Caco-2 (cell line): ENCODE measurements around the gene JPH3. TPM values are rescaled to one million over a fixed set of nuclear protein-coding genes. Genes with fewer than 3 reads are reported as not detected.

Experiments
- BruUV-seq: library from RNA; stranded (reverse); fragments of 400-500 nt; replicated peaks from 2 replicates; lab custom pipeline; 2021; lab: Mats Ljungman, UMichigan
- CTCF ChIA-PET: fragments of 300-600 bp; sonication (Branson Sonifier 250); formaldehyde crosslinking; loops from one replicate; lab custom pipeline; 2022; ENCODE audit warnings: antibody characterized with exemption; lab: Charles Lee
- POLR2A ChIA-PET: fragments of 300-600 bp; sonication (Branson Sonifier 250); formaldehyde crosslinking; loops from one replicate; lab custom pipeline; 2022; ENCODE audit warnings: antibody characterized with exemption; lab: Charles Lee
- DNase-seq, 2 experiments: peaks; one replicate each; pipeline versions ENCODE4 v3.0.0 to v3.0.0-alpha.2; 2020 to 2022
- H3K27me3 ChIP-seq: replicated peaks from 2 replicates; pipeline ENCODE4 v1.6.0; 2011; ENCODE audit warnings: low read length; ENCODE audit not compliant: control insufficient read depth, insufficient read depth
- H3K36me3 ChIP-seq: 2 replicates; pipeline ENCODE4 v1.5.1; 2011; ENCODE audit warnings: low read length; ENCODE audit not compliant: control insufficient read depth, insufficient read depth
- H3K4me1 ChIP-seq: fragments of 250-450 bp; sonication (Bioruptor Pico); 2 replicates; pipeline ENCODE4 v1.5.1; 2020; ENCODE audit warnings: mild to moderate bottlenecking
- H3K4me3 ChIP-seq: 2 replicates; pipeline ENCODE4 v1.5.1; 2011; ENCODE audit warnings: low read depth, mild to moderate bottlenecking, control low read depth, low read length
- H3K9me3 ChIP-seq: fragments of 250-450 bp; sonication (Bioruptor Pico); 2 replicates; pipeline ENCODE4 v1.5.1; 2020; ENCODE audit warnings: mild to moderate bottlenecking, moderate library complexity
- H3K27ac Mint-ChIP-seq: one replicate; pipeline ENCODE4 v1.8.0; 2022; ENCODE audit warnings: mixed read lengths; ENCODE audit not compliant: unreplicated experiment
- H3K27me3 Mint-ChIP-seq: one replicate; pipeline ENCODE4 v1.8.0; 2022; ENCODE audit warnings: mixed read lengths; ENCODE audit not compliant: insufficient read depth, unreplicated experiment
- H3K36me3 Mint-ChIP-seq: one replicate; pipeline ENCODE4 v1.8.0; 2022; ENCODE audit warnings: mild to moderate bottlenecking, mixed read lengths; ENCODE audit not compliant: insufficient read depth, unreplicated experiment
- H3K4me1 Mint-ChIP-seq: one replicate; pipeline ENCODE4 v1.8.0; 2022; ENCODE audit warnings: low read depth, mixed read lengths; ENCODE audit not compliant: unreplicated experiment
- H3K4me3 Mint-ChIP-seq: one replicate; pipeline ENCODE4 v1.8.0; 2022; ENCODE audit warnings: mild to moderate bottlenecking, moderate library complexity, mixed read lengths; ENCODE audit not compliant: unreplicated experiment
- H3K9me3 Mint-ChIP-seq: one replicate; pipeline ENCODE4 v1.8.0; 2022; ENCODE audit warnings: mixed read lengths; ENCODE audit not compliant: unreplicated experiment
- intact Hi-C: fragments of 100-400 bp; cut with micrococcal nuclease; formaldehyde crosslinking; loops from one replicate; pipeline ENCODE4 v1.10.0; 2022; ENCODE audit not compliant: unreplicated experiment
- total RNA-seq: library from RNA; stranded (reverse); gene quantifications from 2 replicates; pipeline ENCODE4 v1.2.3, GENCODE V29; 2022
- TF ChIP-seq, protein P1 (sequence below), 2 experiments: fragments of 200-600 bp in 1 of 2; IDR thresholded peaks; 1 replicate in 1 of 2; 2 replicates in 1 of 2; pipeline versions ENCODE4 v1.5.1 to v1.8.0; 2011 to 2022; ENCODE audit warnings: antibody characterized with exemption in 1 of 2, control low read depth in 1 of 2, inconsistent platforms in 1 of 2, low read depth in 1 of 2, low read length in 1 of 2, mild to moderate bottlenecking in 1 of 2, moderate library complexity in 1 of 2; ENCODE audit not compliant: insufficient read depth in 1 of 2, severe bottlenecking in 1 of 2, unreplicated experiment in 1 of 2

The JPH3 gene
- total RNA-seq, 1 experiment from 2014 or later, result 4.8 TPM

DNA sequence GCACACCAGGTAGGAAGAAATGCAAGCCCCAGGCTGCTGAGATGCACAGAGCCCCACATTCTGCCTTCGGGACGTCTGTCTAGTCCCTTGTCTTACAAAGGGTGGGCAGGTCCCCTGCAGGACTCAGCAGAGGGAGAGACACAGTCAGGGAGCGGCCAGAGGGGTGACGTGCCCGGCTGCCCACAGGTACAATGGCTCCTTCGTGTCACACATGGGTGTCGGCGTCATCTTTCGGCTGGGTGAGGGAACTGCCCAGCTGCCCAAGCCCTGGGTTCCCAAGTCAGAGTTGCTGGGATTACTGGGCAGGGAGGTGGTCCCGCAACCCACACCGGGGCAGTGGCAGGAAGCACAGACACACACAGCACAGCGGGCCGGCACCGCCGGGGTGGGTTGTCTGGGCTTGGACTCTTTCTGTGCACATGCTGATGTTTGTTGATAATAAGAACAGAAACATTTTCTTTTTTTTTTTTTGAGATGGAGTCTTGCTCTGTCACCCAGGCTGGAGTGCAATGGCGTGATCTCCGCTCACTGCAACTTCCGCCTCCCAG is 80.6 kb downstream of the JPH3 start:
- Histone ChIP-seq H3K4me3 (no peak overlapping the region), H3K9me3 (no peaks in the 10 kb centered on the region), H3K27me3 (no peaks in the 10 kb centered on the region), H3K4me1 (no peaks in the 10 kb centered on the region), H3K36me3 (no peaks in the 10 kb centered on the region)
- Mint-ChIP-seq H3K9me3 (no peaks in the 10 kb centered on the region), H3K4me3 (no peak overlapping the region), H3K27me3 (peaks cover 4% of the 10 kb centered on the region), H3K36me3 (no peaks in the 10 kb centered on the region), H3K27ac (no peak overlapping the region), H3K4me1 (no peaks in the 10 kb centered on the region)
- no TSS peak for BruUV-seq
- no peak for DNase-seq
- CTCF ChIA-PET, result no interaction called here
- intact Hi-C loops, result no loop called here
- POLR2A ChIA-PET, result no interaction called here
- TF ChIP-seq, protein P1, sequence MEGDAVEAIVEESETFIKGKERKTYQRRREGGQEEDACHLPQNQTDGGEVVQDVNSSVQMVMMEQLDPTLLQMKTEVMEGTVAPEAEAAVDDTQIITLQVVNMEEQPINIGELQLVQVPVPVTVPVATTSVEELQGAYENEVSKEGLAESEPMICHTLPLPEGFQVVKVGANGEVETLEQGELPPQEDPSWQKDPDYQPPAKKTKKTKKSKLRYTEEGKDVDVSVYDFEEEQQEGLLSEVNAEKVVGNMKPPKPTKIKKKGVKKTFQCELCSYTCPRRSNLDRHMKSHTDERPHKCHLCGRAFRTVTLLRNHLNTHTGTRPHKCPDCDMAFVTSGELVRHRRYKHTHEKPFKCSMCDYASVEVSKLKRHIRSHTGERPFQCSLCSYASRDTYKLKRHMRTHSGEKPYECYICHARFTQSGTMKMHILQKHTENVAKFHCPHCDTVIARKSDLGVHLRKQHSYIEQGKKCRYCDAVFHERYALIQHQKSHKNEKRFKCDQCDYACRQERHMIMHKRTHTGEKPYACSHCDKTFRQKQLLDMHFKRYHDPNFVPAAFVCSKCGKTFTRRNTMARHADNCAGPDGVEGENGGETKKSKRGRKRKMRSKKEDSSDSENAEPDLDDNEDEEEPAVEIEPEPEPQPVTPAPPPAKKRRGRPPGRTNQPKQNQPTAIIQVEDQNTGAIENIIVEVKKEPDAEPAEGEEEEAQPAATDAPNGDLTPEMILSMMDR (IDR thresholded peaks at IDR 0.05; ENCODE audit: insufficient read depth in 1 of 2, low read depth in 1 of 2, low read length in 1 of 2, severe bottlenecking in 1 of 2, unreplicated experiment in 1 of 2), result no peak

DNA sequence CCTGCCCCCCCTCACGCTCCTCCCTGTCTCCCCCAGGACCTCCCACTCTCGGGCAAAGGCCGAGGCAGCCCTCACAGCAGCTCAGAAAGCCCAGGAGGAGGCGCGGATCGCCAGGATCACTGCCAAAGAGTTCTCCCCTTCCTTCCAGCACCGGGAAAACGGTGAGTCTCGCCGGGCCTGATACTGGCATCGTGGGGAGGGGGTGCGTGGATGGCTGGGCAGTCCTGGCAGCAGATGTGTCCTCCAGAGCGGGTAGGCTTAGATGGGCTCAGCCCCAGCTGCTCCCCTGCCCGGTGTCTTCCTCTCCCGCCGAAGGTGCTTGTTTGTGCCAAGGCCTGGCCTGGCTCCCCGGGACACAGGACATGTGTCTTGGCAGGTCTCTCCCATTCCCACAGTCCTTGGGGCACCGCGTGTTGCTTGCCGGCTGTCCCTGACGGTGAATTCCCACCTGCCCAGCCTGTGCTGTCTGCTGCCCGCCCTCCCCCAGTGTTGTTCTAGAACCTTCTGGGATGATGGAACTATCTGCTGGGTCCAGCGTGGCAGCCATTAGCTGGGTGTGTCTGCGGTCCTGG is 81.9 kb downstream of the JPH3 start:
- Mint-ChIP-seq H3K27me3 (peaks cover 4% of the 10 kb centered on the region), H3K27ac (no peak overlapping the region), H3K4me3 (no peak overlapping the region), H3K36me3 (no peaks in the 10 kb centered on the region), H3K9me3 (no peaks in the 10 kb centered on the region), H3K4me1 (no peaks in the 10 kb centered on the region)
- no peaks in the 10 kb centered on the region for H3K9me3 ChIP-seq
- ChIA-PET POLR2A (no interaction called here), CTCF (no interaction called here)
- BruUV-seq, result no TSS peak
- TF ChIP-seq, protein P1 (IDR thresholded peaks at IDR 0.05; ENCODE audit: insufficient read depth in 1 of 2, low read depth in 1 of 2, low read length in 1 of 2, severe bottlenecking in 1 of 2, unreplicated experiment in 1 of 2), result no peak
- H3K4me3 ChIP-seq, result no peak overlapping the region
- H3K36me3 ChIP-seq, result no peaks in the 10 kb centered on the region
- intact Hi-C loops, result no loop called here
- H3K27me3 ChIP-seq, result no peaks in the 10 kb centered on the region; the same call in 1 of the 2 replicates
- no peaks in the 10 kb centered on the region for H3K4me1 ChIP-seq
- DNase-seq, result no peak

DNA sequence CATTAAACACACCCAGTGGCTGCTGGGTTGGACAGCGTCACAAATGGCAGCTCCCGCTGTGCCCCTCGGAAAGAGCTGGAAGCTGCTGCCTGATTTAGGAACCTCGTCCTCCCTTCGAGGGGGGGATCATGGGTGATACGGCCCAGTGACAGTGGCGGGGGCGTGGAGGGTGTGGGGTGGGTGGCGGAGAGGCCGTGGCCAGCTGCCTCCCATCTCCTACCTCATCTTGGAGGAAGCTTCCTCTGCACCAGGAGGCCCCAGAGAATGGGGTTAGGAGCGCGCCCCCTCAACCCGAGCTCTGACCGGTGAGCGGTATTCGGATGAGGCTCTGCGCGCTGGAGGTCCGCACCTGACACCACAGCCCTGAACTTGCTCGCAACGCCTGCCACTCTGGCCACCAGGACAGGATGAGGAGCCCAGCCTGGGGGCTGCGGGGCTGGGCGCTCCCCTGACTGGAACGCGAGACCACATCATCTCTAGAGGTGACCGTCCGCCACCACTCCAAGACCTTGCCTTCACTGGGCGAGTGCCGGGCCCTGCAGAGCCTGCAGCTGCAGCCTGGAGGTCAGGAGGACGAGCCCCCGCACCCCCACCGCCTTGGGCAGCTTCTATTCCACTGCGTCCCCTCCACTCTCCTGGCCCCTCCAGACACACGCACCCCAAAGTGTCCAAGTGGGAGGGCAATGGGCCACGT is 82.5 kb downstream of the JPH3 start:
- Histone ChIP-seq H3K9me3 (no peaks in the 10 kb centered on the region), H3K27me3 (no peaks in the 10 kb centered on the region; the same call in 1 of the 2 replicates), H3K36me3 (no peaks in the 10 kb centered on the region), H3K4me1 (no peaks in the 10 kb centered on the region), H3K4me3 (no peak overlapping the region)
- ChIA-PET POLR2A (no interaction called here), CTCF (no interaction called here)
- intact Hi-C loops, result no loop called here
- Mint-ChIP-seq H3K9me3 (no peaks in the 10 kb centered on the region), H3K27me3 (peaks cover 4% of the 10 kb centered on the region), H3K36me3 (no peaks in the 10 kb centered on the region), H3K27ac (no peak overlapping the region), H3K4me3 (no peak overlapping the region), H3K4me1 (no peaks in the 10 kb centered on the region)
- TF ChIP-seq, protein P1 (IDR thresholded peaks at IDR 0.05; ENCODE audit: insufficient read depth in 1 of 2, low read depth in 1 of 2, low read length in 1 of 2, severe bottlenecking in 1 of 2, unreplicated experiment in 1 of 2), result no peak
- no peak for DNase-seq
- BruUV-seq, result no TSS peak
